Suprapubic skin (tissue), 4 donors: ENCODE results near the gene VDAC1.

Source experiments
- POLR2A ChIP-seq, 2 donors: fragments of 450-650 bp; IDR thresholded peaks; one replicate each; pipeline ENCODE4 v1.6.1; 2017; ENCODE audit warnings: antibody characterized with exemption in 2 of 2, mild to moderate bottlenecking in 2 of 2, moderate library complexity in 2 of 2
- POLR2AphosphoS5 ChIP-seq, 3 donors: sonication (generic); formaldehyde crosslinking; IDR thresholded peaks; one replicate each; pipeline ENCODE4 v1.6.1; 2017; ENCODE audit warnings: antibody characterized with exemption in 3 of 3
- TF ChIP-seq, protein P1 (sequence below), 2 donors: fragments of 200-600 bp in 1 of 2; fragments of 450-650 bp in 1 of 2; sonication (generic) in 1 of 2; IDR thresholded peaks; one replicate each; pipeline ENCODE4 v1.5.1; 2016 to 2019; ENCODE audit warnings: antibody characterized with exemption in 2 of 2, mild to moderate bottlenecking in 1 of 2, moderate library complexity in 1 of 2

DNA sequence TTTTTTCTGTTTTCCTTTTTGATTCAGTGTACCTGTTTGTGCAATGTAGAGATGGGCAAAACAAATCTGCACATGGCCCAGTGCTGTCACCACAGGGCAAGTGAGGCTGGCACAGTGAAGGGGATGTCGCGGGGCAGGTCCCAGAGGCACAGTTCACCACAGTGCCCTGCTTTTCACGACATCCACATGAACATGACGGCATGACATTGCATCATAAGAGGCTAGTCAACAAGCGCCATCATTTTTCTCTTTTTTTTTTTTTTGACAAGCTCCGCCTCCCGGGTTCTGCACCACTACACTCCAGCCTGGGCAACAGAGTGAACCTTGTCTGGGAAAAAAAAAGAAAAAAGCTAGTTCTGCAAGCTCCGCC is 42.9 kb upstream of the VDAC1 start:
- no peak for TF ChIP-seq POLR2A (IDR thresholded peaks at IDR 0.05)
- TF ChIP-seq, protein P1, sequence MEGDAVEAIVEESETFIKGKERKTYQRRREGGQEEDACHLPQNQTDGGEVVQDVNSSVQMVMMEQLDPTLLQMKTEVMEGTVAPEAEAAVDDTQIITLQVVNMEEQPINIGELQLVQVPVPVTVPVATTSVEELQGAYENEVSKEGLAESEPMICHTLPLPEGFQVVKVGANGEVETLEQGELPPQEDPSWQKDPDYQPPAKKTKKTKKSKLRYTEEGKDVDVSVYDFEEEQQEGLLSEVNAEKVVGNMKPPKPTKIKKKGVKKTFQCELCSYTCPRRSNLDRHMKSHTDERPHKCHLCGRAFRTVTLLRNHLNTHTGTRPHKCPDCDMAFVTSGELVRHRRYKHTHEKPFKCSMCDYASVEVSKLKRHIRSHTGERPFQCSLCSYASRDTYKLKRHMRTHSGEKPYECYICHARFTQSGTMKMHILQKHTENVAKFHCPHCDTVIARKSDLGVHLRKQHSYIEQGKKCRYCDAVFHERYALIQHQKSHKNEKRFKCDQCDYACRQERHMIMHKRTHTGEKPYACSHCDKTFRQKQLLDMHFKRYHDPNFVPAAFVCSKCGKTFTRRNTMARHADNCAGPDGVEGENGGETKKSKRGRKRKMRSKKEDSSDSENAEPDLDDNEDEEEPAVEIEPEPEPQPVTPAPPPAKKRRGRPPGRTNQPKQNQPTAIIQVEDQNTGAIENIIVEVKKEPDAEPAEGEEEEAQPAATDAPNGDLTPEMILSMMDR (IDR thresholded peaks at IDR 0.05) = no peak
- TF ChIP-seq POLR2AphosphoS5 (IDR thresholded peaks at IDR 0.05) = no peak
